ENCODE data around the gene SLC44A1.

SLC44A1 gene

DNA sequence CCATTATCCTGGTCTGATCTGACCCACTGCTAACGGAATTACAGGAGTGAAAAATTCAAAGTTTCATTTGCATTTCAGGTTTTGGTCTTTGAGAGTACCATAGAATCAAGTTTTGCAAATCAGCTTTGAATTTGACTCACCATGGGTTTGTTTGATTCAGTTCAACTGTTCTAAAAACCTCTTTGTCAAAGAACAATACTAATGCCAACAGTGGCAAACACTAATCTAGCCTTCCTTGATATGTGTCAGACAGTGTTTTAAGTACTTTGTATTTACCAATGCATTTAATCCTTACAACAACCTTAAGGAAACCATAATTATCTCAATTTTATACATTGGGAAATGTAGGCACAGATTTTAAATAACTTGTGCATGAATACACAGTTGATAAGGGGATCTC is 193.3 kb downstream of the SLC44A1 start:
- no peak for DNase-seq

DNA sequence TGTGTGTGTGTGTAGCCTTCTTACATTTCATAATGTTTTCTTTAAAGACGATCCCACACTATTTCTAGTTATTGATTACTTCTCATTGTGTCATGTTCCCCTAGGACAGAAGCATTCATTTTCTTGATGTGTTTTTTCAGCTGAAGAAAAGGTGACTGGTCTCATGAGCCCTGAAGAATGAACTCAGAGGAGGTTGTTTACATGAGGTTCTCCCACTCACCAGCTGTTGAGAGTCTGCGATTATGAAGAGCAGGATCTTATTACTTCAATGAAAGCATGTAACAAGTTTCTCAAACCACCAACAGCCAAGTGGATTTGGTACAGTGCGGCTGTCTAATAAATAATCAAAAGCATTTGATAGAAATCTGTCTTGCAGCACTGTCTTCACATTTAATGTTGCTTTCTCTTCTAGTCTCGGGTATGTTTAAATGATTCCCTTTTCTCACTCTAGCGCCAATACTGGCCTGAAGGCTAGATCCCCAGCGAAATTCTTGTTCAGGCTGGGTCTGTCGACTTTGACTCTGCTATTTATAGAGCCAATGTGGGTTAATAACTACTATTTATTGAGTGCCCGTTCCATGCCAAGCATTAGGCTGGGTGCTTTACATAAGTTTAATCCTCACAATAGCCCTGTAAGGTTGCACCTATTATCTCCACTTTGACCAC is 193.8 kb downstream of the SLC44A1 start:
- DNase-seq: no peak

DNA sequence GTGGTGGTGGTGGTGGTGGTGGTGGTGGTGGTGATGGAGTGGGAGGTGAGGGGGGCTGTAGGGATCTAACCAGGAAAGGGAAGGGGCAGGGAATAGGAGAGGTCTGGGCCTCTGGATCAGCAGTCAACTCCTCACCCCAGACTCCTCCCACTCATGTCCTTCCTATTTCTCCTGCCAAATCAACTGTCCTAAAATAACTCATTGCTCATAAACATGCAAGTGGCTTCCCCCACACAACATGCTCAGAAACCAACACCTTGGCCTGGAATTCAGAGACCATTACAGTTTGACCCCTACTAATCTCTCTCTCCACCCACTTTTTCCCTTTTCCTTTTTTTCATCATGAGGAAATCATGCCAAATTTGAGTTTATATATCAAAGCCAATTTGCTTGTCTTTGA is 195.0 kb downstream of the SLC44A1 start:
- DNase-seq: no peak

DNA sequence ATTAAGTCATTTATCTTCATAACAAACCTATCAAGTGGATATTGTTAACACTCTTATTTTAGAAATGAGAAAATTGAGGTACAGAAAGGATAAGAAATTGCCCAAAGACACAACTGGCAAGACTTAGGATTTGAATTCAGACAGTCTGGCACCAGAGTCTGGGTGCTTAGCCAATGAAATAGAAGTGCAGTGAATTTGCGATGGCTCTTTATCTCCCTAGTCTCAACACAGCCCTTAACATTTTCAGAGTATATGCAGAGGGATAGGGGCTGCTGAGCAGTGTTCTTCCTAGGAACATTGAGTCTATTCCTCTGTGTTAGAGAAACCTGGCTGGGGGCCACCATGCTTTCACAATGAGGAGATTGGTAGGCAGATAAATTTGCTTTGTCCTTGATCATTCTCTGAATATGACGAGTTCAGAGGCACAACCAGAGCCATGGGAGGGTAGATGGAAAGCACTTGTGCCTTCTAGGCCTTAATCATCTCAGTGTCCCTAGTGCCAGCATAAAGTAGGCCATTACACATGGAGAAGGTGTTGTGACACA is 197.2 kb downstream of the SLC44A1 start:
- DNase-seq: no peak

DNA sequence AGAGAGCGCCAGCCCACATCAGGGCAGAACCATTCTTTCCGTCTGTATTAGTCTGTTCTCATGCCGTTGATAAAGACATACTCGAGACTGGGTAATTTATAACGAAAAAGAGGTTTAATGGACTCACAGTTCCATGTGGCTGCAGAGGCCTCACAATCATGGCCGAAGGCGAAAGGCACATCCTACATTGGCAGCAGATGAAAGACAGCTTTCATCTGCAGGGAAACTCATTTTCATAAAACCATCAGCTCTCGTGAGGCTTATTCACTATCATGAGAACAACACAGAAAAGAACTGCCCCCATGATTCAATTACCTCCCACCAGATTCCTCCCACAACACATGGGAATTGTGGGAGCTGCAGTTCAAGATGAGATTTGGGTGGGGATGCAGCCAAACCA is 198.7 kb downstream of the SLC44A1 start:
- DNase-seq: no peak

DNA sequence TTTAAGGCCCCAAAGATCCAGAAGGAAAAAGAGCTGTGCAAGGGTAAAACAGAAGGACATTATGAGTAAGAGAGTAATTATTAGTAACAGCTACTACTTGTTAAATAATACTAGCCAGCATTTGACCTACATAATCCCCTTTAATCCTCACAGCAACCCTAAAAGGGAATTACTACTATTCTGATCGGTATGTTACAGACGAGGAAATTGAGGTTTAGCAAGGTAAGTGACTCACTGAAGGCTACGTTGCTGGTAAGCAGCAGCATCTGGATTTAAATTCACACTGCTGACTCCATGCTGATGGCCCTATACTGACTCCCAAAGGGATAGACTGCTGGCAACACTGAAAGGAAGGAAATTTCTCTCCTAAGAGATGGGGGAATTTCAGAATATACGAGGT is 199.7 kb downstream of the SLC44A1 start:
- DNase-seq: no peak

DNA sequence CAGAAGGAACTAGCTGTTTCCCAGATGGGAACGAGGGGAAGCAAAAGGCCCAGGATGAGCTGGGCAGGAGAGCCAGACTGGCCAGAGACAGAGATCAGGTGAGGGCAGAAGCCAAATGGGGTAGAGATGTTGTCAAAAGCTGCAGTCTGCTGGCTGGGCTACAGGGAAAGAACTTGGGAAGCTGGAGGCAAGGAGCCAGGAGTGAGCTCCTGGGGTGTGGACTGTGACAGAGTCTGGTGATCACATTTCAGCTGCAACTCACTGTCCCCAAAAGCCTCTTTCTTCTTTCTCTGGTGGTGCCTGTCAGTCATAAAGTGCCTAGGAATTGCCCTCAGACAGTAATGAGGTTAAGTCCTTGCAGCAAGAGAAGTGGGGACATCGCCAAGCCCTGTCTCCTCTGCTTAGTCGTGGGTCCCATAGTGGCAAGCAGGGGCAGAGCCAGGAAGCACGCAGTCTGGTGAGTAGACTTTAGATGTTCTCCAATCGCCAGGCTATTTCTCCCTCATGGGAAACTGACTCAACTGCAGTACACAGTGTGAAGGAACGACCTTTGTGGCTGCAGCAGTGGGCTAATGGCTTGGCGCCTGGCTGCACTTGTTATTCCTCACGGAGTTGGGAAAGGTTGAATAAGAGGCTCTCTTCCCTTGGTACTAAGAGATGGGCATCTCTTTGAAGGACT is 200.9 kb downstream of the SLC44A1 start:
- no peak for DNase-seq

DNA sequence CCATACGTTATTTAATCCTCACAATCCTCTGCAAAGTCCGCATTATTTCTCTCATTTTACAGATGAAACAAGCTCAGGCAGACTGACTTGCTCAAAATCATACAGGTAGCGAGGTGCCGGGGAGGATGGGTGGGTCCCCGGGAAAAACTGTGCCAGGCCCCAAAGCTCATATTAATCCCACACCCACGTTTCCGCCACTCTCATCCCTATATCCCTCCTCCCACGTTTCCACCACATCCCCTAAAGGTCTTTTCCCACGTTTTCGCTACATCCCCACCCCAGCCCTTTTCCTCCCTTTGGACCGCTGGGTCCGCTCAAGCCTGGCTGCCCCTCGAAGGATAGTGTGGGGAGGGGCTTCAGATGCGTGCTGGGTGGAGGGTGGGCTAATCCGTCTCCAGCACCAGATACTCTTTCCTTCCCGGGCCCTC is 202.9 kb downstream of the SLC44A1 start:
- no peak for DNase-seq

DNA sequence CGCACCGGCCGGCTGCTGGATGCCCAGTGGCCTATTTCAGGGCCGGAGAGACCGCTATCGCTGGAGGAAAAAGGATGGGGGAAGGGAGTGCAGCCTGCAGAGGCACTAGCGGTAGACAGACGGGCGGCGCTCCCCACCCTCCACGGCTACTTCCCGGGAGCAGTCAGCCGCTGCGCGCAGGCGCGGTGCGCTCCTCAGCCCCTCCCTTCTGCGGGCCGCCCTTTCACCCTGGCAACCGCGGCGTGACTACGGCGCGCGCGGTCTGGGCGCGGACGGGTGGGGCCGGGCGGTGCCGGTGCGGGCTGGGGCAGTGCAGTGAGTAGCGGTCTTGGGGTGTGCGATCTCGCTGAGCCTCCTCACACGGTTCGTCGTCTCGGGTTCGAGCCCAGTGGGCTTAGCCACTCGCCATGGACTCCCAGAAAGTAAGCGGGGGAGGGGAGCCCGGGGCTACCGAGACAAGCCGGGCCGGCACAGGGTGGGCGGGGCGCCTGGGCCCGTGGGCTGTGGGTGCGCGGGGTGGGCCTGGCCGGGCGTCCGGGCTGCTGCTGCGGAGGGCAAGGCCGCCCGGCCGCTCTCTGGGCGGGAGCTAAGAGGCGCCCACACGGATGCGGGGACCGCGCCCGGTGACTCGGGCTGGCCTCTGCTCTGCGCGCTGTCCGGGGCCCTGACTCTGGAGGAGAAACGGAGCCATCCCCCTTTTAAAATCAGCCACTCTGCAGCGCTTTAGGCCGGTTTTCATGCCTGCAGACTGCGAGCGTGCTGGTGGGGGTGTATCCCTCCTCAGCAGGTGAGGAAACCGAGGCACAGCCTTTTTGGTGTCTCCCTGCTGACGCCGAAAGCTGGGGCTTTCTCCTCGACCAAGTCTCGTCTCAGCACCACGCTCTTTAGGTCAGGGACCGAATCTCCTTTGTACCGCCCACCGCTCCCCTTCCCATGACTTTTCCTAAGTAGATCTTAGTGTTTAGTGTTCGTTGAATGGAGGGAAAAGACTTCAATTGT is 203.7 kb downstream of the SLC44A1 start, which contains the start of gene FSD1L:
Gene FSD1L (plus strand): TSS at position 221 of the 999 bp plus-strand sequence. CDS start 187 bp downstream, at position 408.
- DNase-seq: peak; percentile 73

DNA sequence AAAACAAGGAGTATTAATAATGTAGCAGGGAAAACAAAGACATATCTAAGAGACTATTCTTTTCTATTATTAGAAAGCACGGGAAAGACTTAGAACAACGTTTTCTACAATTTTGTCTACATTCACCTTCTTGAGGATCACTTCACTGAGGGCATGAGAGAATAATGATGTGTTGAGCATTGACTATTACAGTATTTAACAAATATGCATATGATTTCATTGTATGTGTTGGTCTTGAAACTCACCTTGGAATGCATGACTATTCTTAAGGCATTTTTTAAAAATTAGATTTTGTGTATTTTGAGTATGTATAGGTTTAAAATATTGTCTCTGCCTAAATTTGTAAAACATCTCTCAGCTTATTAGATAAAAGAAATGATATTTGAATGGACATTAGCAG is 204.6 kb downstream of the SLC44A1 start:
- DNase-seq: no peak

DNA sequence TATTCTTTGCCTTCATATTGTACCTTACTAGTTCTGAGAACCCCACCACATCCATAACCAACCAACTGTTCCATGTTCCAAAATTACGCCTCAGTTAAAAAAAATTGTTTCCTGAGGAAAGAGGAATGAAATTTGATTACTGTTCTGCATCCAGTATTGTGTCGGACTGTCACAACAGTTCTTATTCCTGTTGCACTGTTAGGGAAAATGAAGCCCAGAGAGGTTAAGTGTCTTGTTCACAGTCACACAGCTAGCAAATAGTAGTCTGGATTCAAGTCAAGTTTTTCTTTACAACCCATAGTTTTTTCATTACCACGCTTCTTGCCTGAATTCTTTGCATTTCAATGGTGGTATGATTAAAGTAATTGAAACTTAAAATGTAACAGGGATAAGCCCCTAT is 207.7 kb downstream of the SLC44A1 start:
- DNase-seq: no peak

DNA sequence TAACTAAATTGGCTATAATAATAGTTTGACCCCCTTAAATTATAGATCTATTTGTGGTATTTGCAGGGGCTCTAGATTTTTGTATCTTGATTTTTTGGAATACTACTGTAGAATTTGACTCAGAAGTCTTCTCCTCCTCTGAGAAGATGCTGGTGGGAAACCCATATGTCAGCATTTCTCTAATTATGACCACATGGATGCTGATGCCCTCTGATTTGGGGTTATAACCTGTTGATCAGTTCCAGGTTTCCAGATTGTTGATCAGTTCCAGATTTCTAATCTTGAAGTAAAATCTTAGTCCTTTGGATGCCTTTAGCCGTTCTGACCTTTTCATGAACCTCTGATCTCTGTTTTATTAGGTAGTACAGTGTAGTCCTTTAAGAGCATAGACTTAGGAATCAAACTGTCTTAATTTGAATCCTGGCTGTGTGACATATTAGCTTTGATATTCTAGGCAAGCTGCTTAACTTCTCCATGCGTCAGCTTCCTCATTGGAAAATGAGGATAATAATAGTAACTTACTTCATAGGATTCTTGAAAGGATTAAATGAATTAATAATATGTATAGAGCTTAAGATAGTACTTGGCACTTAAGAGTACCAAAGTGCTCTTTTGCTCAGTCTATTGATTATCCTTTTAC is 211.5 kb downstream of the SLC44A1 start:
- DNase-seq: no peak

DNA sequence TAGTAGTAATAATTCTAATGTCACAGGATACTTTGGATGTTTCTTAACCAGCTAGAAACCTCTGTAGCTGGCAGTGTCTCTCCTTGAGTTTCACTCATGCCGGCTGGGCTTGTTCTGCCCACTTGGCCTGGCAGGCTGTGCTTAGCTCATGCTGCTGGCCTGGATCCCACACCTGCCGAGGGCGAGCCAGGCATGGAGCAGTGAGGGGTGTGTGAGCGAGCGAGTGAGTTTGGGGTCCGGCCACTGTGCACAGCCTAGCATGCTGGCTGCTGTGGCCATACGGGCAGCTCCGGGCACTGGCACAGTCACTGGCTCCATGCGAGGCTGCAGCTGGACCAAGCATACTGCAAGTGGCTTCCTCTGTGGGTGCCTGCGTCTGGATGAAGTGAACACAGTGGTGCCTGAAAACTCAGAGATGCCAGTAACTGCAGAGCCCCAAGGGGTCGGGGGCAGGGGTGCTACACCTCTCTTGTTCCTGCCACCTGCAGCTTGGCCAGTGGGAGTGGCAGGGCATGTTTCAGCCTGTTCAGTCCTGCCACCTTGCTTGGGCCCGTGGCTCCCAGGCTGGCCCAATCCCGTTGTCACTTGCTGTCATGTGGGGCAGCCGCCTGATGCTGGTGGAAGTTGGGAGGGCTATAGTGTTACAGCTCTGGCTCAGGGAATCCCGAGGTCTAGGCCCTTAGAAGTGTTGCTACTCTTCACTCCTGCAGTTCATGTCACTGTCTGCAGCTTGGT is 213.3 kb downstream of the SLC44A1 start:
- no peak for DNase-seq

DNA sequence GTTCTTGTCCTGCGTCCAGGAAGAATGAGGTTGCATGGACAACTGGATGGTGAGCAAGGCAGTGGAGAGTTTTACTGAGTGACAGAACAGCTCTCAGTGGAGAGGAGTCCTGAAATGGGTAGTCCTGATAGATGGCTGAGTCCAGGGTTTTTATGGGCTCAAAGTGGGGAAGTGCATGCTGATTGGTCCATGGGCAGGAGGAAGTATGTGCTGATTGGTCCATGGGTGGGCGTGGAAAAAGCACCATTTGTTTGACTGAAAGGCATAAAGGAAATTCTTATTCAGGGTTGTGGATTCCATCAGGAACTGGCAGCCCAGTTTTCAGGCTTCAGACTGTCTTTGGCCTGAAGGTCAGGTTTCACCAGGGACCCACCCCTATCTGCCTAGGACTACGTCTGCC is 214.0 kb downstream of the SLC44A1 start:
- DNase-seq: no peak

DNA sequence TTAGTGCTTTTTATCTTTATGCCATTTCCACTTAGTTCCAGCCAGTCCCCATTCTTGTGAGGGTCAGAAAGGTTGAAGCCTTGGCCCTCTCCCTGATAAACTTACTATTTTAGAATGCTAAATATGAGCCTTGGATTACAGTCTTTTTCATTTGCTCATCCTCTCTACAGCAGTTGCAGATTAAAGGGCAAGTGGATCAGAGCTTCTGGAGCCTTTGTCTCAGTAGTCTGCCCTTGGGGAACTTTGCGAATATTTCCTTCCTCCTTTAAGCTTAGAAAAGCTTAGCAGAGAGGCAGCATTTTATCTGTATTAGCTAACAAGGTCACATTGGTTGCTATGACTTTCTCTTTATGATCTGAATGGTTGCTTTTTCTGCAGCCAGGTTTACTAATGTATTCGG is 214.9 kb downstream of the SLC44A1 start:
- DNase-seq: no peak

DNA sequence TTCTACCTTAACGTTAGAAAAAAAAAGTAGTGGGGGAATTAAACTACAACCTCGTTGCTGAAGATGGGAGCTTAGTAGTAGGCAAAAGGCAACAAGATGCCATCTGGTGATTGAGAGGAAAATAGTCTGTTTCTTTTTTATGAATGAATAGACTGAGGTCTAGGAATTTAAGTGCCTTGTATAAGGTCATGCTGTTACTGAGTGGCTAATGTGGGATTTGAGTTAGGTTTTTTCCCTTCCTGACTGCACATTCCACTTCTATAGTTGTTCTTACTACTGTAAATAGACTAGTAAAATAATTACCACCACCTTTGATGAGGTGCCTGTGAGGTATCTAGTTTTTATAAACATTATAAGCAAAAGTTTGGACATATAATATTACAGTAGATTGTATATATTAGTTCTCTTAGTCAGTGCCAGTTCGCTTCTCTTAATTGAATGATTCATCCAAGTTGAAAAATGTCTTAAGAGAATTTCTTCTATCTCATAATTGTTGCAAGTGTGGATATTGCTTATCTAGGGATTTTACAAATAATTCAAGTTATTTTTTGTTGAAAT is 222.5 kb downstream of the SLC44A1 start:
- DNase-seq: no peak

DNA sequence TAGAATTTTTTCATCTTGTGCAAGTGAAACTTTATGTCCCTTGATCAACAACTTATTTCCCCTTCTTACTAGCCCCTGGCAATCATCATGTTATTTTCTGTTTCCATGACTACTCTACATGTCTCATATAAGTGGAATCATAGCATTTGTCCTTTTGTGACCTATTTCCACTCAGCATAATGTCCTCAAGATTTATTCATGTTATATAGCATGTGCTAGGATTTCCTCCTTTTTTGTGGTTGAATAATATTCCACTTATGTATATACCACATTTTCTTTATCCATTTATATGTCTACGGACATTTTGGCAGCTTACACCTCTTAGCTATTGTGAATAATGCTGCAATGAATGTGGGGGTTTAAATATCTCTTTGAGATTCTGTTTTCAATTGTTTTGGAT is 224.4 kb downstream of the SLC44A1 start:
- DNase-seq: no peak

DNA sequence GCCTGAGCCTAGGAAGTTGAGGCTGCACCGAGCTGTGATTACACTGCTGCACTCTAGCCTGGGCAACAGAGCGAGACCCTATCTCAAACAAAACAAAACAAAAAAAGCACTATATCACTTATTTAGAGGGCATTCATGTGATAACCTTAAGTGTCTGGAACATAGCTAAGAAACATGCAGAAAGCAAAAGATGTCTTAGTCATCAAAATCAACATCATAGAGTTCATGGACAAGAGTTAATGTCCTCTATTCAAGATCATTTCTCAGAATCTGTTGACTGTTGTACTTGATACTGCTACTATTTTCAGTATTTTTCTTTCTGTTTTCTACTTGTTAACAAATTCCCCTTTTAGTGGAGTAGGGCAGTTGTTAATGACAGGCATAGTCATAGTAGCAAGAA is 228.8 kb downstream of the SLC44A1 start:
- DNase-seq: no peak

DNA sequence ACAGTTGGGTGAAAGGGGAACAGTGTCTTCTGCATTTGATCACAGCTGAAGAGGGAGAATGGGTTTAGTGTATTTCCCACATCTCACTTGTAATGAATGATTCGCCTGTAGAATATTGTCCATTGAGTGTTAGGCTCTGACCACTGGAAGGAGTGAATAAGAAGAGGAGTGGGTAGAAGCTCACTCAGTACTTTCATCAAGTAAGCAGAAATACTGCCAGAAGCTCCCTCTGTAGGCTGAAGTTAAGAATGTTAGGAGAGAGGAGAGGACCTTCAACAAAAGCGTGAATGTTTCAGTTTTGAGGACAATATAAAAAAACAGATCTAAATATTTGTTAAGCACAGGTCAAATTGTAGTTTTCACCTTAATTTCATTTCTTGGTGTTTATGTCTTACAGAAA is 230.9 kb downstream of the SLC44A1 start:
- DNase-seq: no peak

DNA sequence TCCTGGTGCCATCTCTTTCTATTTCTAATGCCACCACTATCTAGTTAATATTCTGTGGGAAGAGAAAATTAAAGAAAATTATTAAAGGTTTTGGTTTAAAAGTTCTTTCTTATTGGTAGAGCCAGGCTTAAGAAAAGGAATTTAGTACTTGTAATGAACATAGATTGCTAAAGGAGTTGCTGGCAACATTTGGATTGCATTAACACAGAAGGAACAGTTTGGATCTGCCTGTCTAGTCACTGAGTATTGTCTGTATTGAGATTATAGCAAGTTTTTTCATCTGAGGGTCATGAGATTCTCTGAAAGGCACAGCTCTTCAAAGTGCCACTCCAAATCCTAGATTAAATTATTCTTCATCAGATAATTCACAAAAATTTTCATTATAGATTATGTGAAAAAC is 235.4 kb downstream of the SLC44A1 start:
- no peak for DNase-seq

DNA sequence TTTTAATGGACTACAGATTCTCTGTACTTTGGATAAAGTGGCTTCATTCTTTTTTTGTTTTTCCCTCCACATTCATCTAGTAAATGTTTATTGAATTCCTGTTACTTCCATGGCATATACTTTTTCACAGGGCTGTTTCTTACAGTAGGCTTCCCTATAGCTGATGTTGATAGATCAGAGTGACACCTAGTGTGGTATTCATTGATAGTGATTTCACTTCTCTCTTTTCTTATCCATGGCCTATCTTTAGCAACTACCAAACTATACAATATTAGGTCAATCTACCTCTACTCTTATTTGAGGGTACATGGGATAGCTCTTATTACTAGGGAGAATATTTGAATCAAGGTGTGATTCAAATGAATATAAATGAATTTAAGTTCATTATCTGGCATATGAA is 239.2 kb downstream of the SLC44A1 start:
- no peak for DNase-seq

DNA sequence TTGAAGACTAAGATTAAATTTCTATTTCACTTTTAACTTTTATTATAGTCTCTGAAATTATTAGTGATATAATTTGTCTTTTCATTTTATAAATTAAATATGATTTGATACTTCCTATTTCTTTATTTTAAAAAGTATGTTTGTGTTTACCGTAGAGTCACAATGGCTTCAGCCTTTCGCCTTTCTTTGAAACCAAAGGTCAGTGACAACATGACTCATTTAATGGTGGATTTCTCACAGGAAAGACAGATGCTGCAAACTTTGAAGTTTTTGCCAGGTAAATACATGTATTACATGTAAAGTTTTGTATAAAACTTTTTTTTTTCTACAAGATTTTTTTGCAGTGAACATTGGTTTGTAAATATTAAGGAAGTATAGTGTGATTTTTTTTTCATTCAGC is 239.8 kb downstream of the SLC44A1 start:
- DNase-seq: no peak
